Activated T-cell treated with anti-CD3 and anti-CD28 coated beads, Interleukin-2, amount 50 U/mL, for 48 hours (primary cell): ENCODE data around the gene E2F1.

Experiments
- DNase-seq, 2 experiments: peaks; one replicate each; pipeline ENCODE4 v3.0.0-alpha.2; 2020

Gene E2F1

DNA sequence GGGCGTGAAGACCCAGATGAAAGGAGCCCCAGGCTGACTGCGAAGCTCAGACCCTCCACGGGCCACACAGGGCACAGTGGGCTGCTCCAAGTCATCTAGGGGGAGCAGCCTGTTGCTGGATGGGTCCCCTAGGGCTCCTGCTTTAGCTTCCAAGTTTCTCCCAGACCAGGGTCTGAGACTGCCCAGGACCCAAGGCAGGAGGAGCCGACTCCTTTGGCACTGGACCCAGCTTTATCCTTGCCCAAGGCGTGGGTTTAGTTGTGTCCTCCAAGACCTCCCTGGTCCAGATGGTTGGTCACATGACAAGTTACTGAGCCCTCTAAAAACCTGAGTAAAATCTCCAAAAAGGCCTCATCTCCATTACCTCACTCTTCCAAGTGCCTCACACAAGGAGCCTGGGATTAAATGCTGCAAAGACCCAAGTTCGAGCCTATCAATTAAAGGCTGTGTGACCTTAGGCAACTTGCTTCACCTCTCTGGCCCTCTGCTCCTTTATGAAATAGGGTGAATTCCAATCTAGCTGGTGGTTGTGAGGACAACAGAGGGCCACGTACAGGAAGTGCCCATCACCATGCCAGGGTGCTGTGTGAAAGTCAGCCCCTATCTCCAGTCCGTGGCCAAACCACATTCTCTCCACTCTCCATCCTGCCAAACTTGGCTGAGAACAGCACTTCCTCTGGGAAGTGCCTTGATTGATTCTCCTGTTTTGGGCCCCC is 14.5 kb downstream of the E2F1 start:
- no peak for DNase-seq

DNA sequence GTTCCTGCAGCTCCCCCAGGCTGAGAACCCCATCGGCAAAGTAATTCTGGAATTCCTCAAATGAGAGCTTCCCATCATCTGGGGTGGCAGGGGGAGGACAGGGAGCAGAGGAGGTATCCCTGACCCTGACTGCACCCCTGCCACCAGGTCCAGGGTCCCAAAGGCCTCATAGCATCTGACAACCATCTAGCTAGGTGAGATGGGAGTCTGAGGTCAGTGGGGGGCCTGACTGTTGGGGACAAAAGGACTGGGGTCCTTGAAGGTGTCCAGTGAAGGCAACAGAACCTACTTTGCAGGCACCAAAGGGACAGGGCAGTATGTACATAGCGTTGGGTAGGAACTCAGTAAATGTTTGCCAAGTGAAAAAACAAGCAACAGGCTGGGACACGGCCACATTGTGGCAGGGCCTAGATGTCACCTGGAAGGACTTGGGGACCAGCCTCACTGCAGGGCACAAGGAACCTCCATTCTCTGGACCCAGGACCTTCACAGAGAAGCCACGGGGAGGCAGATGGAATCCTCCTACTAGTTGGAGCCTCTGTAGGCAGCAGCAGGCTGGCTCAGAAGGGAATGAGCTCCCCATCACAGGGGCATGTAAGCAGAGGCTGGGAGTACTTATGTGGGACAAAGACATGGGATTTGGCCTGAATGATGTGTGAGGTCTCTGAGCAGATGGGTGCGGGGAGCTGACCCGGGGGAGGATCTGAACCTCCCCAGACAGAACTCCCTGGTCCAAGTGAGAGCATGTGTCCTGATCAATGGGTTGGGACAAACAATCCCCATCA is 15.3 kb downstream of the E2F1 start:
- DNase-seq, result no peak

DNA sequence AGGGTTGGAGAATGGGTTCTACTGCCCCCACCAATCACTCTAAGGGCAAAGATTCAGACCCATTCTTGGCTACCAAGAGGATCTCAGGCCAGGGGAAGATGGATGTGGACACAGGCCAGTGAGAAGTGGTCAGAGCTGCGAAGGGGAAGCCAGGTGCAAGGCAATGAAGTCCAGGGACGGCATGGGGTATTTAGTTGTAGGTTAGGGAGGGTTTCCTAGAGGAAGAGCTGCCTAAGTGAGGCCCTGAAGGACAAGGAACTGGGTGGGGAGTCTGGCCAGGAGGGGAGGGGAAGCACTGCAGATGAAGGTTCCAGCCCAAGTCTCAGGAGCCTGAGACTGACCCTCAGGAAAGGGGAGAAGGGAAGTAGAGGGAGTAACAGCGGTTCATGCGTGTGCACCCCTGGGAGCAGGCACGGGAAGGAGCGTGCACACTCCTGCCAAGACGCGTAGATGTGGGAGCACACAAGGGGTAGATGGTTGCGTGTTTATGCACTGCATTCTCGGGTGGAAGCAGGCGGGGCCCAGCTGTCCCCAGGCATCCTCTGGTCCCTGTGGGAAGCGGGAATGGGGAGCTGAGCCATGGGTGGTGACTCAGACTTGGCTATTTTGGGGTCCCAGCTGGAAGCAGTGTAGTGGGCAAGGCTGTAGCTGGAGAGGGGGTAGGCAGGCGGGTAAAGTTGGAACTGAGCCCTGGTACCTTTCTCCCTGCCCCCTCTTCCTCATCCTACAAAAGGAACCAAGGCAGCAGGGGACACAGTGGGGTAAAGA is 16.1 kb downstream of the E2F1 start:
- DNase-seq, result no peak

DNA sequence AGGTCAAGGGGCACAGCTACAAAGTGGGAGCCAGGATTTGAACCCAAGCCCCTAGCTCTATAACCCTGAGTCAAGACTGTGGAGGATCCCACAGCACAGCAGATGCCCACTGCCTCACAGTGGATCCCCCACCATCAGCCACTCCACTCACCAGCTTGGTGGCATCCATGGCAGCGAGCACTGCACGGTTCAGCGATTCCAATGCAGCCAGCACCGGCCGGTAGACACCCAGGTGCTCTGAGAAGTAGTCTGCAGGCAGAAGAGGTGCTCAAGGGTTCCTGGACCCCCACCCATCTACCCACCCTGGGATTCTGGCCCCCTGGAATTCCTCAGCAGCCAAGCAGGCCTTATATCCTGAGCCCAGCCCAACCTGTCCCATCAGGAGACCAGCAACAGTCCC is 17.0 kb downstream of the E2F1 start:
- DNase-seq, result no peak

DNA sequence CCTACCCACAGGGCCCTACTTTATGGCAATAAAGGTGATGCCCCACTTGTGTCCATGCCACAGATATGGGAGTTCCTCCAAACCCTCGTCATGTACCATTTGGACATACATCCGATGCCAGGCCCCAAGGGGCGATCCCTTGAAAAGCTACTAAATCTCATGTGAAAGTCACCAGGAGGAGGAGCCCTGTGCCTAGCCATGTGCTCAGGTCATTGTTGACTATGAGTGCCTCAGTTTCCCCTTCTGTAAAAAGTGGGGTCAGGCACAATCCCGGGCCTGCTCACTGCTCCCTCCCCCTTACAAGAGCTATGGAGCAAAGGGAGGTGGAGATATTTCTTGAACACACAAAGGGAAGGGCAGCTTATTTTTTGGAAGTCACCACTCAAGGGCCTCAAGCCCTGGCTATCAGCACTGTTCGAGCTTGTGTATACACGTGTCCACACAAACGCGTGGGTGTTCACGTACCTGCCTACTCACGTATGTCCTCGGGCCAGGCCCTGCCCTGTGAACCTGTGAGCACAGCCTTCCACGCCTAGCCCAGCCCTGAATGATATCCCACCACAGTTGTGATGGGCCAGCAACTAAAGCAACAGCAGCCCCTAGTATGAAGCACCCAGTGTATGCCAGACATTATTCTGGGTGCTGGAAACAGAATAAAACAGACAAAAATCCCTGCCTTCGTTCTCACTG is 17.6 kb downstream of the E2F1 start:
- DNase-seq, result no peak

DNA sequence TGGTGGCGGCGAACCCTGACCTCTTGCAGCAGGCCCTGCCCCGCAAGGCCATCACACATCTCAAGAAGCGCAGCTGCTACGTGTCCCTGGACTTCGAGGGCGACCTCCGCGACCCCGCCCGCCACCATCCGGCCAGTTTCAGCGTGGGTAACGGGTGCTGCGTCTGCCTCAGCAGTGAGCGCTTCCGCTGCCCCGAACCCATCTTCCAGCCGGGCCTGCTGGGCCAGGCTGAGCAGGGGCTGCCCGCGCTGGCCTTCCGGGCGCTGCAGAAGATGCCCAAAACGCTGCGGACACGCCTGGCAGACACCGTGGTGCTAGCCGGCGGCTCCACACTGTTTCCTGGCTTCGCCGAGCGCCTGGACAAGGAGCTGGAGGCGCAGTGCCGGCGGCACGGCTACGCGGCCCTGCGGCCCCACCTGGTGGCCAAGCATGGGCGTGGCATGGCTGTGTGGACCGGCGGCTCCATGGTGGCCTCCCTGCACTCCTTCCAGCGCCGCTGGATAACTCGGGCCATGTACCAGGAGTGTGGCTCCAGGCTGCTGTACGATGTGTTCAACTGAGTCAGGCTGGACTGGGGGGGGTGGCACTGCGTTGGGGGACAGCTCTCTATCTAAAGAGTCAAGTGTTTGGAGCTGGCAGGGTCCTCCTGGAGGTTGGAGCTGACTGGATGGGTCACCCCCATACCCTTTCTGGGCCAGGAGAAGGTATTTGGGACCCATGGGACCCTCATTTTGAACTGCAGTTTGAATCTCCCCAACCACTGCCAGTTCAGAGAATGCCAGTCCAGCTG is 18.3 kb downstream of the E2F1 start:
- DNase-seq, result peak; percentile 87 to 91

DNA sequence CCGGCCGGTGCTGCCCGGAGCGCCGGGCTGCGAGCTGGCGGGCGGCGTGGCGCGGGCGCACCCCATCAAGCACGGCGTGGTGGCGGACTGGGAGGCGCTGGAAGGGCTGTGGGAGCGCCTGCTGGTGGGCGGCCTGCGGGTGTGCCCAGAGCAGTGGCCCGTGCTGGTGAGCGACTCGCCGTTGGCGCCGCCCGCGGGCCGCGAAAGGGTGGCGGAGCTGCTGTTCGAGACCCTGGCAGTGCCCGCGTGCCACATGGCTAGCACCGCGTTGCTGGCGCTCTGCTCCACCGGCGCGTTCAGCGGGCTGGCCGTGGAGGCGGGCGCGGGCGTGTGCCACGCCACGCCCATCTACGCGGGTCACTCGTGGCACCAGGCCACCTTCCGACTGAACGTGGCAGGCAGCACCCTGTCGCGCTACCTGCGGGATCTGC is 18.9 kb downstream of the E2F1 start:
- DNase-seq, result peak; percentile 70 to 78

DNA sequence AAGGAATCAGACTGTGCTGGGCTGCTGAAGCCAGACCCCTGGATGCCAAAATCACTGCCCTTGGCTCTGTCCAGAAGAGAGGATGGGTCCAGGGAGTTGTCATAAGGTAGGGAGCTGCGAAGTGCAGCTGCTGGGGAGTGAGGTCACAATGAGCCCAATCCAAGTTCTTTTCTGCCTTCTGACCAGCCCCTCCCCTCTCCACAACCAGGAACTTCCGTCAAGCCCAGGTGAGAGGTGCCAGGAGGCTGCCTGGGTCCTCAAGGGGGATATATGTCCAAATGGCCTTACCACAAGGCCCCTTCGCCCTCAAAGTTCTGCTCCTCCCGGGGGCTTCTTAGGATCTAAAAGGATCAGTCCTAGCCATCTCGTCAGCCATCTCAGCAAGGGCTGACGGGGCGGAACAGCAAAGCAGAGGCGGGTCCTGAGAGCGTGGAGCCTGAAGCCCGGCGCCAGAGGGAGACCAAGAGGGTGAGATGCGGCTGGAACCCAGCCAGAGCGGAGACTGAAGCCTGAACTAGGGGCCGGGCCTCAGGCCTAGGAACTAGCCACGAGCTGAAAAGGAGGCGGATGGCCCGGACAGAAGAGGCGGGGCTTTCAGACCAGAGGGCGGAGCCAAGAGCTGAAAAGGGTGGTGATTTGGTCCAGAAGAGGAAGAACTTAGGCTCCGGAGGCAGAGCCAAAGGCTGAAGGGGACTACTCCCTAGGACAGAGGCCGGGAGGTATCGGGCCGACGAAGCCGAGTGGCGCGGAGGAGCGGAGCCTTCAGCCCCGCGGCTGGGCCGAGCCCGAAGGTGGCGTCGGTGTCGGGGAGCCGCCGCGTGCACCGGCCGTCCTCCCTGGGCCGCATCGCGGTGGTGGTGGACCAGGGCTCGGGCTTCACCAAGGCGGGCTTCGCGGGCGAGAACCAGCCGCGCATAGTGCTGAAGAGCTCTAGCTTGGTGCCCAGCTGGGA is 19.6 kb downstream of the E2F1 start, which contains the start of gene ACTL10:
Gene ACTL10 (plus strand): TSS at position 651 of the 952 bp plus-strand sequence. CDS start 555 bp downstream, outside the sequence.
- DNase-seq, result peak; percentile 94 to 95

DNA sequence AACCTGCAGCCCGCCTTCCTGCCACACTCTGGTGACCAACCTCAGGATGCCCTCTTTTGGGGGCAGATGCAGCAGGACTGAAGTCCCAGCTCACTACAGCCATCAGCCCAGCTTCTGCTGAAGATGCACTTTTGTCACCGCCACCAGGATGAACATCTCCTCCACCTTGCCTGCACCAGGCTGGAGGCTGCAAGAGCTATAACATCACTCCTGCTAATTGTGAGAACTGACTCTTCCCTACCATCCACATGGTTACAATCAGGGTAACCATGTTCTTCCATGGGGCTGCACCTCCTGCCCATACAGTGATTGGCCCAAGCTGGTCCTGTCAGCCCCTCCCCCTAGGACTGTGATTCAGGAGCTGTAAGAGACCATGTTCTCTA is 21.4 kb downstream of the E2F1 start:
- DNase-seq, result no peak

DNA sequence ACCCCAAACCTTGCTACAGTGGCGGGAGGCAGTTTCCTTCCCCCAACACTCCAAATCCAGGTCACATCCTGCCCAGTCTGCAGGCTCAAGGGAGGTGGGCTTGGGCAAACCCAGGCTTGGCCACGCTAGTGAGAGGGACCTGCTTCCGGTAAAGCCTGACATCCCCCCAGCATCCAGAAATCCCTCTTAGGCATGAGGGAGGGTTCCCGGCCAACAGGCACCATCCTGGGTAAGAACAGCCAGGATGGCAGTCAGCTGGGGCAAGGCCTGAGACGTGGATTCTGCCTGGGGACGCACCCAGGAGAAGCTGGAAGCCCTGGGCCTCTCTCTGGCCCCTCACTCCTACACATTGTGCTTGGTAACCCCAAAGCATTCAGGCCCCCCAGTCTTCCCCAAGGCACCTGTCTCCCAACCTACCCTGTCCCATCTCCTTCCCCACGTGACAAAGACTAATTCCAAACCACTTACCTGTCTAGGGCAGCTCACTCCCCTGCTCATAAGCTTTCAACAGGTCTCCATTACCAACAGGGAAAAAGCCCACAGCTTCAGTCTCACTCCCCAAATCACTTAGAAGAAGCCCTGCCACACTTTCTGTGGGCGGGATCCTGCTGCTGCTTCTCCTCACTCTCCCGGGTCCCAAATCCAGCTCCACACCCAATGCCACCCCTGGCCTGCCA is 22.0 kb downstream of the E2F1 start:
- DNase-seq, result peak in 1 of 2 experiments; percentile 38

DNA sequence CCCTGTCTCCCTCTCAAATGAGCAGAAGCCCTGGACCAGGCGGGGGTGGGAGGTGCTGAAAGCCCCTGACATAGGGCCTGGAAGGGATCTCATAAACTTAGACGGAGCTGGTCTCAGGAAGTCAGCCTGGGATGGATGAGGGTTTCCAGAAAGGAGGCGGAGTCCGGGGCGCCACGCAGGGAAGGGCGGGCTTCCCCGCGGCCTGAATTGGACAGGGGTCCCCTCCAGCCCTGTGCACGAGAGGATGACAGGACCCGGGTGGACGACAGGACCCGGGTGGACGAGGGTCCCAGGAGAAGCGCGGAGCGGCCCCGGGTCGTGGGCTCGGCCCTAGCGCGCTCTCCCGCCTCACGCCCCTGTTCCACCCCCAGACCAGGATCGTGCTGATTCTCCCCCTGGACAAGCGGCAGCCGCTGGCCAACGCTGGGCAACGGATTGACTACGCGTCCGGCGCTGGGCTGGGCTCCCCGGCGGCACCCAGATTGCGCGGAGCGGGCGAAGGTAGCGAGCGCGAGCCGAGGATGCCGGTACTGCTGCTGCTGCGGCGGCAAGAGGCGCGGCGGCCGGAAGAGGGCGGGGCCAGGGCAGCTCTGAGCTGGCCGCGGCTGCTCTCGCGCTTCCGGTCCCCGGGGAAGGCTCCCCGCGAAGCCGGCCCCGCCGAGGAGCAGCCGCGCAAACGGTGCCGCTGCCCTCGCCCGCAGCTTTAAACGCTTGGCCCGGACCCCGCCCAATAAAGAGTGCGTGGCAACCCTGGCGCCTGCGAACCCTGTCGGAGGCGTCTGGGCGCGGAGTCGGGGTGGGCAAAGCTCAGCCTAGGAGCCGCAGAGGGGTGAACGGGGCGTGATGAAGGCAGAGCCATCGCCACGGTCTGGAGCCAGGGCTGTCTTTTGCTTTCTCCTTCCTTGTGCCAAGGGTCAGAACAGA is 22.8 kb downstream of the E2F1 start:
- peak; percentile 87 to 90 for DNase-seq

DNA sequence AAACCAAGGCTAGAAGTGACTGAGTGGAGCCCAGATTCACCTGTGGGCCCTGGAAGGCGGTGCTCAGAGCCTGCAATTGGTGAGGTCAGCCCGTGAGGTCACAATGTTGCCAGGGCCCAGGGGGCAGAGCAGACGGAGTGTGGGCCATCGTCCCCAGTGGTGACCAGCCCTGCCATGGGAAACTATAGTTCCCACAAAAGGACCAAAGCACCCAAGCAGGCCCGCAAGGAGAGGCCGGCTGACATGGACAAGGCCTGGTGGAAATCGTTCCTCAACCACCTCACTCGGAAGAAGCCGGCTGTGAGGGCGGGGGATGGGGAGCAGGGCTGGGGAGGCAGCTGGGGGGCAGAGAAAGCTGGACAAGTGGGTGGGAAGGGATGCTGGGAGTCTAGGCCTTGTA is 24.0 kb downstream of the E2F1 start, which contains the start of gene C20orf144:
Gene C20orf144 (plus strand): TSS at position 156 of the 400 bp plus-strand sequence. CDS start 19 bp downstream, at position 175.
- no peak for DNase-seq

DNA sequence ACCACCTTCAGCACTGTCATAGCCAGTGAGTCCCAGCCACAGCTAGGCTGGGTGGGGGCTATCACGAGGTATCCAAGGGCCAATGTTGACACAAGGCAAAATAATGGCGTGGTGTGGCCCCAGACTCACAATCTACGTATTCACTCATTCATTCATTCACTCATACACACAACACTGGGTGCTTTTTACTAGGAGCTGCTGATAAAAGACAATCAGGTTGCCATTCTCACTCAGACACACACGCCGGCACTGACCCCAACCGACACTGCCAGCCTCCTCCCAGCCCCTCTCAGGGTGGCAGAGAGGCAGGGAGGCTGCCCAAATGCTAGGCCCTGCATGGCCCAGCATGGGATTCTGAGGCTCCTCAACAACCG is 25.5 kb downstream of the E2F1 start:
- no peak for DNase-seq

DNA sequence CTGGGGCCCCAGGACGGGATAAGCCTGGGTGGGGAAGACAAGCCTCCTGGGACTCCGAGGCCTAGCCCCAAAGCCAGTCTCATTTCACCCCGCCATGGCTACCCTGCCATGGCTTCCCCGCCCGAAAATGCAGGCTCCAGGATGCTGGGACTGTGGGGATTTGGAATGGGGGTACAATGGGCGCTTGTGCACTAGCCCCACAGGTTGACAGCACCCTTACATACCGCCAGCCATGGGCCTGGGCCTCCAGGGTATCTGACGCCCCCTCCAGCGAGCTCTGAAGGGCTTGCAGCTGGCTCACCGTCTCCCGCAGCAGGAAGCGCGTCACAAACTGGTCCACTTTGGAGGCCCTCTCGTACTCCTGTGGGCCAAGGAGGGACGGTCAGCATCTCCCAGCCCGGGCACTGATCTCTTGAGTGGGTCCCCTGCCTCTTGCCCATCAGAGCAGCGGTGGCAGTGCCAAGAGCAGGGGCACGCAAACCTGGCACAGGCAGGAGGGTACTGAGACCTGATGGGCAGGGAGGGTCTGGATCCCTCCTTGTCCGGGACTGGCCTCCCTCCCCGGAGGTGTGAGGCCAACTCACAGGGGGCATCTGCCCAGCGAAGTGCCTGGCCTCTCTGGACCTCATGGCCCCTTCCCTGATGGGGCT is 26.0 kb downstream of the E2F1 start:
- DNase-seq, result no peak

DNA sequence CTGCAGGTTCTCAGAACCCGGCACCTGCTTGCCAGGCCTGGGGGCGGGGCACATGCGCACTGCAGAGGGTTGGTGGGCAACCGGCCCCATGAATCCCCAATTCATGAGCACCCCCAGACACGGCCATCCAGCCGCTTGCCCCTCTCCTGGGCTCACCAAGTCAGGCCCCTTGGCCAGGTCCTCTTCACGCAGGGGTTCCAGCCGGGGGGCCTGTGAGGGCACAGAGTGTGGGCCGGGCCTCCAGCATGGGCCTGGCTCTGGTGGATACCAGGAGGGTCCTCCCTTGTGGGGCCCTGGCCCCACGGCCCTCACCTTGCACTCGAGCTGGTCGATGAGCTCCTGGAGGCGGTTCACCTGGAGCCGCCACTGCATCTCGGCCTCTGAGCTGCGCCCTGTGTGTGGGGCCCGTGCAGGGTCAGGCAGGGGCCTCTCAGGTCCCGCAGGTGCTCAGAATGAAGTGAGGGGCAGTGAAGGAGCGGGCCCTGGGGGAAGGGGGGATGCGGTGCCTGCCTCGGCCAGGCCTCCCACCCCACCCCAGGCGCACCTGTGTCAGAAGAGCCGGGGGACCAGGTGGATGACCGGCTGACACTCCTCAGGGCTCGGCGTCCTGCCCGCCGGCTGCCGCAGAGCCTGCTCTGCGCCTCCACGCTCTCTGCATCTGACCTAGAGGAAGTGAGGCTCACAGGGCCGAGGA is 26.7 kb downstream of the E2F1 start:
- no peak for DNase-seq

DNA sequence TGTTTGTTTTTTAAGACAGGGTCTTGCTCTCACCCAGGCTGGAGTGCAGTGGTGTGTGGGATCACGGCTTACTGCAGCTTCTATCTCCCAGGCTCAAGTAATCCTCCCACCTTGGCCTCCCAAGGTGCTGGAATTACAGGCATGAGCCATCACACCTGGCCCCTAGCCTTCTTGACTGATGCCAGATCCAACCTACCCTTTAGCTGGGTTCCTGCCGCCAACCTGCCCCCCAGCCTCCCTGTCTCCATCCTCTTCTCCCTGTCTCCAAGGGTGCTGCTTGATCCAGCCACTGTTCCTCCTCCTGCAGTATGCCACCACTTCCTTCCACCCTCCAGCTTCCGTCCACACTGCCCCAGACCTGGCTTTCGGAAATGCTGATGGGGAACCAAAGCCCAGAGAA is 27.3 kb downstream of the E2F1 start:
- DNase-seq, result no peak

DNA sequence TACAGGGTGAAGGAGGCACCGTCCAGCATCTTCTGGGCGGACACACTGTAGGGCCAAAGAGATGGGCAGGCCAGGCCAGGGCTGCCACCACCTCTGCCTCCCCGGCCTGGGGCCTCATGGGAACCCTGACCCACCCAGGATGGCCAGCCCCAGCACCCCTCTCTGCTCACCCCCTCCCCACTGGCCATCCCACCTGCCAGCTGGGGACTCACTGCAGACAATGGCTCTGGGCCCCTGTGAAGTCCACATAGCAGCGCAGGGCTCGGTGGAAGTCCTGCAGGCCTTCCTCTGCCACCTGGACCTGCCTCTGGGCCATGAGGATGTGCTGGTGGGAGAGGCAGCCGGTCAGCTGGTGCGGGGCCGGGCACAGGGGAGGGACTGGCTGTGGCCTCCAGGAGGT is 27.7 kb downstream of the E2F1 start:
- no peak for DNase-seq

DNA sequence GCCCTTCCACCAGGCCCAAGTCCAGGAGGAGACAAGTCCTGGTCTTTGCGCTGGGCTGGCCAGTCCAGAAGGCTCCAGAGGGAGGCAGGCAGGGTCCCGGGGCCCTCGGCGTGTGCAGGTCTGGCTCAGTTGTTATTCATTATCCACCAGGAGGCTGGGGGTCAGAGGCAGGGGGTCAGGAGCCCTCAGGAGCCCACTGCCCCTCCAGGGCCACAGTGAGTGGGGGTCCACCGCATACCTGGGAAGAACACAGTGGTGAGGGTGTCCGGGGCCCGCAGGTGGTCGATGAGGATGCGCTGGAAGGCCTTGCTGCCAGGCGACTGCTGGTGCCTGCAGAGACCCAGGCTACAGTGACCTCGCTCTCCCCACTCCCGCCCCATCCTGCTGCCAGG is 28.5 kb downstream of the E2F1 start:
- DNase-seq, result no peak
